RWPE1 (cell line): ENCODE results near the gene SLC4A7.

Experiments used
- CTCF ChIA-PET: fragments of 350-600 bp; sonication (Branson Sonifier 250); formaldehyde crosslinking; extraction: SDS; loops from one replicate; lab custom pipeline; 2021; lab: Yijun Ruan, JAX
- POLR2A ChIA-PET: fragments of 400-600 bp; formaldehyde crosslinking; extraction: SDS; loops from one replicate; lab custom pipeline; 2020; ENCODE audit warnings: antibody characterized with exemption; ENCODE audit not compliant: low non-redundant PET; lab: Yijun Ruan, JAX
- DNase-seq: peaks from one replicate; pipeline ENCODE4 v3.0.0; 2012; ENCODE audit warnings: low spot score
- H3K27ac ChIP-seq: fragments of 450-650 bp; 2 replicates; pipeline ENCODE4 v1.5.1; 2017
- TF ChIP-seq, protein P1 (sequence below): fragments of 450-650 bp; conservative IDR thresholded peaks from 2 replicates; pipeline ENCODE4 v1.5.1; 2017; ENCODE audit warnings: low read depth, mild to moderate bottlenecking

Gene SLC4A7

DNA sequence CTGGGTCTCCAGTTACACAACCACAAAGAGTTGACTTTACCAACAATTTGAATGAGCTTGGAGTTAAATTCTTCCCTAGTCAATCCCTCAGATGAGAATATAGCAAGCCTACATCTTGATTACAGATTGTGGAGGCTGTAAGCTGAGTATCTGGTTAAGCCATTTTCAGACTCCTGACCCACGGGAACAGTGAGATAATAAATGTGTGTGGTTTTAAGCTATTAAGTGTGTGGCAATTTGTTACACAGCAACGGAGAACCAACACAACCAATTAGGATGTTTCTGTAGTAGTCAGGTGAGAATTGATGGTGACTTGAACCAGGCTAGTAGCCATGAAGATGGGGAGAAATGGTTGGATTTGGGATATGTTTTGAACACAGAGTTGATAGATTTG, 37.7 kb upstream of the SLC4A7 start:
- TF ChIP-seq, protein P1, sequence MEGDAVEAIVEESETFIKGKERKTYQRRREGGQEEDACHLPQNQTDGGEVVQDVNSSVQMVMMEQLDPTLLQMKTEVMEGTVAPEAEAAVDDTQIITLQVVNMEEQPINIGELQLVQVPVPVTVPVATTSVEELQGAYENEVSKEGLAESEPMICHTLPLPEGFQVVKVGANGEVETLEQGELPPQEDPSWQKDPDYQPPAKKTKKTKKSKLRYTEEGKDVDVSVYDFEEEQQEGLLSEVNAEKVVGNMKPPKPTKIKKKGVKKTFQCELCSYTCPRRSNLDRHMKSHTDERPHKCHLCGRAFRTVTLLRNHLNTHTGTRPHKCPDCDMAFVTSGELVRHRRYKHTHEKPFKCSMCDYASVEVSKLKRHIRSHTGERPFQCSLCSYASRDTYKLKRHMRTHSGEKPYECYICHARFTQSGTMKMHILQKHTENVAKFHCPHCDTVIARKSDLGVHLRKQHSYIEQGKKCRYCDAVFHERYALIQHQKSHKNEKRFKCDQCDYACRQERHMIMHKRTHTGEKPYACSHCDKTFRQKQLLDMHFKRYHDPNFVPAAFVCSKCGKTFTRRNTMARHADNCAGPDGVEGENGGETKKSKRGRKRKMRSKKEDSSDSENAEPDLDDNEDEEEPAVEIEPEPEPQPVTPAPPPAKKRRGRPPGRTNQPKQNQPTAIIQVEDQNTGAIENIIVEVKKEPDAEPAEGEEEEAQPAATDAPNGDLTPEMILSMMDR = no peak
- DNase-seq = no peak
- peak overlapping the region; percentile 57 for H3K27ac ChIP-seq
- ChIA-PET POLR2A (no interaction called here), CTCF (no interaction called here)

DNA sequence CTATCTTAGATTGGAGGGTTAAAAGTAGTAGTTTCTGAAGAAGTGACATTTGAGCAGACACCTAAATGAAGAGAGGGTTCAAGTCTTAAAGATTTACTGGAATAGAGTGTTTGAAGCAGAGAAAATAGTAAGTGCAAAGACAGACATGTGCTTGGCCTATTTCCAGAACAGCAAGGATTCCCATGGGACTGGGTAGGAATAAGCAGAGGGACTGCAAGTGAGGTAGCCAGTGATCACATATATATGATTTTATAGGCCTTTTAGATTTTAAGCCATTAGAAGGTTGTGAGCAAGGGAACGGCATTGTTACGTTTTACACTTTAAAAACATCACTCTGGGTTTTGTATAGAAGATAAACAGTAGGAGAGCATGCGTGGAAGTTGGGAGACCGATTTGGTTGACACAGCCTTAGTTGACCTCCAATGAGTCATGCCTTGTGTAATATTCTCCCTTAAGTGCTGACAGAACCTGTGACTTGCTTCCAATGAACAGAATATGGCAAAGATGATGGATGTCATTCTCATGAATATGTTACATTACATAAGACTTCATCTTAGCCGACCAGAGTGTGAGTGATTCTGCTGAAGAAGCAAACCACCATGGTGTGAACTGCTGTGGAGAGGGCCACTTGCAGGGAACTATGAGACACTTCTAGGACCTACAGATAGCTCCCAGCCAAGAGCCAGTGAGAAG, 37.1 kb upstream of the SLC4A7 start:
- DNase-seq = peak; percentile 63
- no peak overlapping the region; the same call in 1 of the 2 replicates for H3K27ac ChIP-seq
- ChIA-PET POLR2A (no interaction called here), CTCF (no interaction called here)
- TF ChIP-seq, protein P1 = no peak

DNA sequence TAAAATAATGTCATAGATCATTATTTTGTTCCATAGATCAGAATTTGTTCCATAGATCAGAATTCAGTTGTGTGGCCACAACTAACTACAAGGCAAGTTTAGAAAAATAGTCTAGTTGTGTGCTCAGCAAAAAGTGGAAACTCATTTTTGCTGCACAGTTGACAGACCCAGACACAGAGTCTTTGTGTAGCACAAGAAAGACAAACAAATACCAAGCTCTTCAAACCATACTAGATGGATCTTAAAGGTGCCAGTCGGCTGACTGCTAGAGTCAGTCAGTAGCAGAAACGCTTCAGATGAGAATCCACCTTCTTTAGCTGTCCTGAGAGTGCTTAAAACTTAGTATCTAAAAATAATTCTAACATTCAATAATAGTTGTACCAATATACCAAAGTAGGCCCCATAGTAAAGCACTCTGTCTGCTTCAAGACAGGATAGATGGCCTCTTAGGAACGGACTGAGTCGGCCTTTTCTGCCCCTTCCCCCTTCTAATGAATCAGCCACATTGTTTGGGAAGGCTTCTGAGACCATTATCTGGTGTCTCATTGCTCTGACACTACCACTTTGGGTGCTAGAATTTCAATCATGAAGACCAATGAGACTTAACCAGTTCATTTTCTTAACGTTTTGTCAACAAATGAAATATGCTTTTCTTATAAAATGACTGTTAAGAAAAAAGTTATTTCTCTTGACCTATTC, 27.7 kb upstream of the SLC4A7 start:
- no peak overlapping the region for H3K27ac ChIP-seq
- TF ChIP-seq, protein P1 = no peak
- no peak for DNase-seq
- ChIA-PET POLR2A (no interaction called here), CTCF (no interaction called here)

DNA sequence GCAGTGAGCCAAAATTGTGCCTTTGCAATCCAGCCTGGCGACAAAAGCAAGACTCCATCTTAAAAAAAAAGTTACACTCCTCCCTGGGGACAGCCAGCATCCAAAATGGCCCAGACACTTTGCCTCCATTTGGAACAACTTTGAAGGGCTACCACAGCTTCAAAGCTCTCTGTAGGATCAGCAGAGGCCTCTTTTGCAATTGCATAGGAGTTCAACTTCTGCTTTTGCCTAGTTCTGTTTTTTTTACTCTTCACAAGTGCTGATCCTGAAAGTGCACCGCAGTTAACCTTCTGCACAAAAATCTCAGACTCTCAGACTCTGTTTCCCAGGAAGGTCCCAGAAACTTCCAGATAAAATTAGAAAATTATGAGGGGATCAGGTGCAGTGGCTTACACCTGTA, 25.2 kb upstream of the SLC4A7 start:
- no peak for DNase-seq
- TF ChIP-seq, protein P1 = no peak
- H3K27ac ChIP-seq = no peak overlapping the region
- CTCF ChIA-PET = no interaction called here
- POLR2A ChIA-PET = no interaction called here

DNA sequence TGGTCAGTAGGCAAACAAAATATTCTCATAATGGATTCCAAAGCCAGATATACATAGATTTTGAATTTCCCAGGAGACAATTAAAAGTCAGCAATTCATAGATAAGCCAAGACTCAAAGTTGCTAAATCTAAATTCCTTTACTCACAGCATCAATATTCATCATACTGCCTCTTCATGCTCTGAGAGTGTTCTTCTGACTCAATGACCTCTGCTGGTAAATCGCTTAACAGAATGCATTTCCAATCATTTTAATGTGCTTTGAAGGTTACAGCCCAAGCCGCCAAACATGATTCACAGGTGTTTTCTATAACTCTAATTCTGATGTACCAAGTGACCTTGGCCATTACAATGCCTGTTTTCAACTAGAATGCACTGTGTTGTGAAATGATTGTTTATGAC, 24.2 kb upstream of the SLC4A7 start:
- DNase-seq = no peak
- CTCF ChIA-PET = no interaction called here
- POLR2A ChIA-PET = no interaction called here
- H3K27ac ChIP-seq = no peak overlapping the region
- TF ChIP-seq, protein P1 = no peak

DNA sequence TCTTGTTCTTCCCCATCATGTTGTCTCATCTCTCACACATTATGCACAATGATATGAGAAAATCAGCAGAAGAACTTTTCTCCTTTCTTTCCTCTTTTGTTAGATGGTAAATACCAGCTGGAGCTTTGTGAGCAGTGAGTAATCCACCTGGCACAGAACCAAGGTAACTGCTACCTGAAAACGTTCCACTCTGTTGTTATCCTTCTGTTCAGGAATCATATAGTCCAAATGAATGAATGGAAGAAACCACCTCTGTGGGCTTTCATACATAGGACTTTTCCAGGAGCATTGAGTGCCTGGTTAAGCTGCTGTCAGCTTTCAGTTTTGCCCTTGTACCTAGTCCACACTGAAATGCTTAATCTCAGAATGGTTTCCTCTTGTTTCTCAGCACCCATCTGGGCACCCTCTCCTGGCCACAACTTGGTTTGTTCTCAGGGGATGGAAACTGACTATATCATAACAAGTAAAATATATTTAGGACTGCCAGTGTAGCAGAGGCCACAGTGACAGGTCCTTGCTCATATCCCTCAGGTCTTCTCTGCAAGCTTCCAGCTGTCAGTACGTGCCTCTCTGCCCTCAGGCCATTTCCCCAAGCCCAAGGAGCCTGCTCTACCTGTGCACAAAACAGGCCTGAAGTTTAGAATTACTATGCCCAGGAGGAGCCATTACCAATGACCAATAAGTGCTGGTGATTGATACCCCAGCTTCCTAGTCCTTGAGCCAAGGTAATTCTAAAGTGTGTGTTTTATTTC, 23.5 kb upstream of the SLC4A7 start:
- TF ChIP-seq, protein P1 = no peak
- CTCF ChIA-PET = no interaction called here
- POLR2A ChIA-PET = no interaction called here
- DNase-seq = peak; percentile 38
- H3K27ac ChIP-seq = no peak overlapping the region; the same call in 1 of the 2 replicates
